CD8-positive, alpha-beta memory T cell (primary cell): ENCODE data around the gene CD93. TPM values are rescaled to one million over a fixed set of nuclear protein-coding genes. Genes with fewer than 3 reads are reported as not detected.
A peak's percentile ranks its signal among the peaks of the same experiment; 100 is the strongest.

Source experiments
- CTCF ChIA-PET: fragments of 350-600 bp; sonication (Branson Sonifier 250); formaldehyde crosslinking; loops from one replicate; lab custom pipeline; 2021; ENCODE audit warnings: antibody characterized with exemption; lab: Charles Lee
- POLR2A ChIA-PET: fragments of 350-600 bp; sonication (Branson Sonifier 250); formaldehyde crosslinking; loops from one replicate; lab custom pipeline; 2021; ENCODE audit warnings: antibody characterized with exemption; lab: Charles Lee
- DNase-seq, 5 donors: peaks; one replicate each; pipeline versions ENCODE4 v3.0.0 to v3.0.0-alpha.2; 2020 to 2022; ENCODE audit warnings: mixed read lengths in 1 of 5
- H3K27ac ChIP-seq: one replicate; pipeline ENCODE4 v1.7.0; 2013; ENCODE audit warnings: low read depth, mild to moderate bottlenecking, low read length, moderate library complexity
- H3K27me3 ChIP-seq: 2 replicates; pipeline ENCODE4 v1.7.0; 2013; ENCODE audit warnings: low read length, mild to moderate bottlenecking; ENCODE audit not compliant: insufficient read depth, poor library complexity, severe bottlenecking
- H3K36me3 ChIP-seq: 2 replicates; pipeline ENCODE4 v1.7.0; 2013; ENCODE audit warnings: mild to moderate bottlenecking, low read length, moderate library complexity; ENCODE audit not compliant: insufficient read depth
- H3K4me1 ChIP-seq: 2 replicates; pipeline ENCODE4 v1.7.0; 2013; ENCODE audit warnings: mild to moderate bottlenecking, low read length, moderate library complexity; ENCODE audit not compliant: insufficient read depth
- H3K4me3 ChIP-seq: 2 replicates; pipeline ENCODE4 v1.7.0; 2013; ENCODE audit warnings: mild to moderate bottlenecking, low read length
- H3K9me3 ChIP-seq: 2 replicates; pipeline ENCODE4 v1.7.0; 2013; ENCODE audit warnings: mild to moderate bottlenecking, low read length
- H3K27ac Mint-ChIP-seq, 8 donors: one replicate each; pipeline ENCODE4 v1.8.0; 2020 to 2021; ENCODE audit warnings: mixed read lengths in 8 of 8, mild to moderate bottlenecking in 6 of 8, inconsistent platforms in 3 of 8, moderate library complexity in 3 of 8
- H3K27me3 Mint-ChIP-seq, 2 donors: one replicate each; pipeline ENCODE4 v1.8.0; 2020 to 2021; ENCODE audit warnings: mixed read lengths in 2 of 2, mild to moderate bottlenecking in 1 of 2, moderate library complexity in 1 of 2
- H3K36me3 Mint-ChIP-seq, 3 donors: one replicate each; pipeline ENCODE4 v1.8.0; 2020 to 2021; ENCODE audit warnings: mixed read lengths in 3 of 3, inconsistent platforms in 1 of 3, mild to moderate bottlenecking in 1 of 3
- H3K4me1 Mint-ChIP-seq, 3 donors: one replicate each; pipeline ENCODE4 v1.8.0; 2020 to 2021; ENCODE audit warnings: mixed read lengths in 3 of 3, inconsistent platforms in 1 of 3, mild to moderate bottlenecking in 1 of 3
- H3K4me3 Mint-ChIP-seq, 7 donors: one replicate each; pipeline ENCODE4 v1.8.0; 2020 to 2021; ENCODE audit warnings: mixed read lengths in 7 of 7, mild to moderate bottlenecking in 6 of 7, moderate library complexity in 4 of 7, inconsistent platforms in 2 of 7
- H3K9me3 Mint-ChIP-seq, 5 donors: one replicate each; pipeline ENCODE4 v1.8.0; 2020 to 2022; ENCODE audit warnings: mixed read lengths in 5 of 5, mild to moderate bottlenecking in 3 of 5, moderate library complexity in 2 of 5, inconsistent platforms in 1 of 5
- polyA plus RNA-seq: library from polyadenylated mRNA; unstranded; fragments of 300-500 nt; fragmentation: Illumina TruSeq; gene quantifications from one replicate; pipeline ENCODE4 v1.2.3, GENCODE V29; 2021
- total RNA-seq, 2 experiments: library from RNA; stranded (reverse); gene quantifications; one replicate each; pipeline ENCODE4 v1.2.3, GENCODE V29; 2021

Gene CD93
- total and polyA plus RNA-seq, 3 experiments from 2014 or later: 0.02 to 0.53 (median 0.50) TPM

DNA sequence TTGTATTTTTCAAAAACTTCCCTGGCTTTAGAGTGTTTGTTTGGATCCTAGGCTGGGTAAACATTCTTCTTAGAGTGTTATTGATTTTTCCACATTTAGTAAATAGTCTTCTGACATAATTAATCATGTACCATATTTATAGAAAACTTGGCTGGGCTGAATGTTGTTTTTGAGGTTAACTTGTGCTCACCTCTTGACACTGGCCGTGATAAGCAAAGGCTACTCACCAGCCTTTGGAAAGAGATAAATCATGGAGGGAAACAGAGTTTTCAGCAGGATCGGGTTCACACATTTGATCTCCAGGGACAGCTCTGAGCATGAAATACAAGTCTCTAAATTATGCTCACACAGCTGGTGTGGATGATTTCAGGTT, 6.2 kb upstream of the CD93 start:
- Histone ChIP-seq H3K4me3 (no peak overlapping the region), H3K27ac (no peak overlapping the region), H3K4me1 (no peaks in the 10 kb centered on the region), H3K36me3 (no peaks in the 10 kb centered on the region), H3K9me3 (no peaks in the 10 kb centered on the region), H3K27me3 (no peaks in the 10 kb centered on the region)
- no peak for DNase-seq
- Mint-ChIP-seq H3K9me3 (no peaks in the 10 kb centered on the region), H3K27ac (no peak overlapping the region), H3K27me3 (peaks cover 5 to 6% of the 10 kb centered on the region in 2 donors), H3K4me3 (no peak overlapping the region), H3K4me1 (peaks cover 0 to 2% (median 0%) of the 10 kb centered on the region in 3 donors), H3K36me3 (no peaks in the 10 kb centered on the region)
- POLR2A ChIA-PET: no interaction called here
- CTCF ChIA-PET: no interaction called here

DNA sequence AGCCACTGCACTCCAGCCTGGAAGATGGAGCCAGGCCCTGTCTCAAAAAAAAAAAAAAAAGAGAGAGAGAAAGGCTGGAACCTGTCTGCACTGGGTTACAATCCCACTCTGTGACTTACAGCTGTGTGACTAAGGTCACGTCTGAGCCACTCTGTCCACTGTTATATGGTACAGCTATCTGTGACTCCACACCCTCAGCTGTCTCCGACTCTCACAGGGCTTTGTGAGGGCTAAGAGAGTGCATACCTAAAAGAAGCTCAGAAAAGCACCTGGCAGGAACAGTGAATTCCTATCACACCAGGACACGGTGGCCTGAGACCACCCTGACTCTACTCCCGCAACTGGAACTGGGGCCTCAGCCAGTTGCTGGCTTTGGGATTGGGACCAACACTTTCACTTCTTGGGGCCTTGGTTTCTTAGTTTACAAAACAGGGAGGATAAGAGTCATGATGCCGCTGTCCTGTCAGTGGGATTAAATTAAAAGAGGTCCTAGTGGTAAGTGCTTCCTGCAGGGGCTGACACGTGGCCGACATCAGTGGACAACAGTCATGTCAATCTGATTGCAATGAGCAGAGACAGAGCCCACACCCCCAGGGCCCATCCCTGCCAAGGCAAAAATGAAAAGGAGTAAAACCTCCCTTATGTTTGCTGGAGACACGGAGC, 5.7 kb upstream of the CD93 start:
- Mint-ChIP-seq H3K4me1 (peaks cover 0 to 5% (median 2%) of the 10 kb centered on the region in 3 donors), H3K9me3 (no peaks in the 10 kb centered on the region), H3K27ac (no peak overlapping the region), H3K27me3 (peaks cover 5 to 7% of the 10 kb centered on the region in 2 donors), H3K36me3 (no peaks in the 10 kb centered on the region), H3K4me3 (no peak overlapping the region)
- CTCF ChIA-PET: no interaction called here
- POLR2A ChIA-PET: no interaction called here
- no peak overlapping the region for H3K4me3 ChIP-seq
- H3K36me3 ChIP-seq: no peaks in the 10 kb centered on the region
- H3K27ac ChIP-seq: peak overlapping the region; percentile 9
- no peak for DNase-seq
- no peaks in the 10 kb centered on the region for H3K27me3 ChIP-seq
- H3K9me3 ChIP-seq: no peaks in the 10 kb centered on the region
- no peaks in the 10 kb centered on the region for H3K4me1 ChIP-seq

DNA sequence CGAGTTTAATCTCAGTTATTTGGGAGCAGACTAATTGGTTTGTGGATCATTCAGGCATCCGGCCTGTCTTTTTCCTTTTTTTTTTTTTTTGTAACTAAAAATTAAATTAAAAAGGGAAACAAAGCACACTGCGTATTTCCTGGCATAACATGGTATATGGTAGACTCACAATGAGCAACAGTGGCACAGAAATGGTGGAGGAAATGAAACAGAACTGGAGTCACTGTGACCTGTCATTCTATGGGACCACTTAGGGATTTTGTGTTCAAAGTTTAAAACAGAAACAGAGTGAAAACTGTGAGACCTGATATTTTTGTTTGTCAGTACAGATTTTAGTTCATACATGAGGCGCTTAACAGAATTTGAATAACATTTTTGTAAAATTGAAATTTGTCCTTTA, 4.8 kb upstream of the CD93 start:
- no peak overlapping the region for H3K27ac ChIP-seq
- Mint-ChIP-seq H3K4me3 (no peak overlapping the region), H3K27ac (no peak overlapping the region), H3K27me3 (peaks cover 4 to 13% of the 10 kb centered on the region in 2 donors), H3K36me3 (no peaks in the 10 kb centered on the region), H3K4me1 (peaks cover 6 to 13% (median 8%) of the 10 kb centered on the region in 3 donors), H3K9me3 (no peaks in the 10 kb centered on the region)
- no peaks in the 10 kb centered on the region for H3K36me3 ChIP-seq
- H3K9me3 ChIP-seq: no peaks in the 10 kb centered on the region
- ChIA-PET CTCF (no interaction called here), POLR2A (no interaction called here)
- H3K4me3 ChIP-seq: no peak overlapping the region
- no peaks in the 10 kb centered on the region for H3K4me1 ChIP-seq
- no peaks in the 10 kb centered on the region for H3K27me3 ChIP-seq
- no peak for DNase-seq

DNA sequence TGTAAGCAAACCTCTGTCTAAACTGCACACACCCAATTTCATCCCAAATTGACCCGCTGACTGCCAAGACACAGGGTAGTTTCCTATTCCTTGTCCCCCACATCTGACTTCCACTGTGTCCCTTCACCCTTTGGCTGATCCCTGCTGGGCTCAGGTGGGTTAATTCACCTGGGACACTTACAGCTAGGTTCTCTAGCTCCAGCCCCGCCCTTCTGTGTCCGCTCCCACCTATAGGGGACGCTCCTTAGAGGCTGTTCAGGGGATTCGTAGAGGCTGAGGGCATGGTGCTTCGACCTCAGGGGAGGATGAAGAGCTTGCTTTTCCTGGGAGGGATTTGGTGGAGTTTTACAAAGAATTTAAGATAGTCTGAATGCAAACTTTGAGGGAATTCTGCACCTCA, 4.0 kb upstream of the CD93 start:
- Histone ChIP-seq H3K36me3 (no peaks in the 10 kb centered on the region), H3K27me3 (no peaks in the 10 kb centered on the region), H3K4me3 (no peak overlapping the region), H3K9me3 (no peaks in the 10 kb centered on the region), H3K27ac (no peak overlapping the region), H3K4me1 (no peaks in the 10 kb centered on the region)
- ChIA-PET POLR2A (interaction anchor here (0.6 kb wide), 1 partner anchor 16 kb away, joined by 3 read pairs; no protein-coding TSS in a partner anchor), CTCF (no interaction called here)
- H3K36me3 Mint-ChIP-seq: no peaks in the 10 kb centered on the region
- peaks cover 6 to 13% (median 8%) of the 10 kb centered on the region in 3 donors for H3K4me1 Mint-ChIP-seq
- DNase-seq: no peak
- peaks cover 3 to 13% of the 10 kb centered on the region in 2 donors for H3K27me3 Mint-ChIP-seq
- no peak overlapping the region for H3K27ac Mint-ChIP-seq
- no peaks in the 10 kb centered on the region for H3K9me3 Mint-ChIP-seq
- no peak overlapping the region for H3K4me3 Mint-ChIP-seq

DNA sequence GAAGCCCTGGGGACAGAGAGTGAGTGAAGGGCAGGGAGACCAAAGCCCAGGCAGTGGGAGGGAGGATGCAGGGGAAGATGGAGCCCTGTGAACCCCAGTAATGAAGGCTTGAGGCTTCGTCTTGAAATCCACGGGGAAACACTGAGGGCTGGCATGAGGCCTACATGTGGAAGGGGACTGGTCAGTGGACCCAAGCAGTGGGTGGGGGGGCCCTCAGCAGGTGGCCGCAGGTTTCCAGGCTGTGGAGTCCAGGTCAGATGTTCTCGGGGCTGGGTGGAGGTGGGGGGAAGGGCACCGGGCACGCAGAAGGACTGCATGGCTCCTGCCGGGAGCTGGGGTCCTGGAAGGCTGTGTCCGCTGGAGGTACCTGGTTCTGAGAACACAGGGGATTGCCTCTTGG, 2.7 kb upstream of the CD93 start:
- Histone ChIP-seq H3K36me3 (no peaks in the 10 kb centered on the region), H3K27me3 (no peaks in the 10 kb centered on the region), H3K27ac (no peak overlapping the region), H3K4me1 (no peaks in the 10 kb centered on the region), H3K4me3 (no peak overlapping the region), H3K9me3 (no peaks in the 10 kb centered on the region)
- H3K4me3 Mint-ChIP-seq: no peak overlapping the region
- CTCF ChIA-PET: no interaction called here
- POLR2A ChIA-PET: no interaction called here
- H3K4me1 Mint-ChIP-seq: peaks cover 6 to 13% (median 8%) of the 10 kb centered on the region in 3 donors
- peaks cover 3 to 13% of the 10 kb centered on the region in 2 donors for H3K27me3 Mint-ChIP-seq
- no peak overlapping the region for H3K27ac Mint-ChIP-seq
- DNase-seq: no peak
- no peaks in the 10 kb centered on the region for H3K9me3 Mint-ChIP-seq
- H3K36me3 Mint-ChIP-seq: no peaks in the 10 kb centered on the region

DNA sequence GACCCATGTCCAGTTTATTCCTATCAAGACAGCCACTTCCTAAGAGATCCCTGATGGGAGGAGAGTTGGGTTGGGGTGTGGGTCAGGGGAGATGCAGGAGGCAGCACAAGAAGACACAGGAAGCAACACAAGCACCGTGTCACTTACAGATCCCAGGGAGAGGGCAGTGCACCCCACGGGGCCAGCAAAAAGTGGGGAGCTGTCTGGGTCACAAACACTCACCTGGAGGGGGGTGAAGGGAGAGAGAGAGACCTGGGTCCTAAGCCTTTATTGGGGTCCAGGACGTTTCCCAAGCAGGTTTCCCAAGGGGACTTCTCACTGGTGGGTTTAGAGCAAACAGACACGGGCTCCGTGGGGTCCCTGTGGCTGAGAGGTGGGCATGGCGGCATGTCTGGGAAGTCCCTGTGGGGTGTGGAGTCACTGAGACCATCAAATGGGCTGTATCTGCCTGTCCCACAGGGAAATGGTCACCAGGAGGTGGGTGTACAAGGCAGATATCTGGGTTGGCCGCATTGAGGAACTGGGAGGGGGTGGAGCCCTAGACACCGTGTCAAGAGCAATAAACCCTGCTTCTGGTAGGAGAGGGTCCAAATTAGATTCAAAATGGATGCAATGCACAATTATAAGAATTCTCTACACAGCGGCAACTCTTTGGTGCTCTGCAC, 1.6 kb upstream of the CD93 start:
- no peaks in the 10 kb centered on the region for H3K9me3 Mint-ChIP-seq
- peak overlapping the region in 1 of 8 donors; percentile 8 for H3K27ac Mint-ChIP-seq
- H3K4me1 ChIP-seq: no peaks in the 10 kb centered on the region
- ChIA-PET POLR2A (no interaction called here), CTCF (no interaction called here)
- peaks cover 10 to 18% (median 12%) of the 10 kb centered on the region in 3 donors for H3K4me1 Mint-ChIP-seq
- H3K36me3 ChIP-seq: no peaks in the 10 kb centered on the region
- no peak overlapping the region for H3K27ac ChIP-seq
- H3K4me3 ChIP-seq: no peak overlapping the region
- no peaks in the 10 kb centered on the region for H3K9me3 ChIP-seq
- DNase-seq: no peak
- no peaks in the 10 kb centered on the region for H3K27me3 ChIP-seq
- peaks cover 3 to 13% of the 10 kb centered on the region in 2 donors for H3K27me3 Mint-ChIP-seq
- no peak overlapping the region for H3K4me3 Mint-ChIP-seq
- no peaks in the 10 kb centered on the region for H3K36me3 Mint-ChIP-seq

DNA sequence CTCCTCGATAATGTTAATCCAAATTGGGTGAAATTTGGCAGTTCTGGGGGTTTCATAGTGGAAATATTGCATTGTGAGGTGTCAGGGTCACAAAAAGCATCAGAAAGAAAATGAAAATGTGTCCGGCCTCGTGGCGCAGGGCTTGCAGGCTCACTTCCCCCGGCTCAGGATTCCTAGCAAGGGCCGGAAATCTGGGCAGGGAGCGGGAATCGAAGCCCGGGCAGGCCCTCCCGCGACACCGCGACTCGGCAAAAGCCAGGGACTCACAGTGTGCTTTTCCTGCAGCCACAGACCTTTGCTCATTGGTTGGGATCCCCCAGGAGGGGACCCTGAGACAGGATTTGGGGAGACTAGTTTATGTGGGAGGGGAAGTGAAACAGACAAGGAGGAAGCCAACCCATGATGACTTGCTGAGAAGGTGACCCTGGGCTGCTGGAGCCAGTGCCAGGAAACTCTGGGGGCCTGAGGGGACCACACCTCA, 847 bp upstream of the CD93 start:
- no peaks in the 10 kb centered on the region for H3K27me3 ChIP-seq
- H3K4me3 Mint-ChIP-seq: peak overlapping the region in 1 of 7 donors; percentile 35
- DNase-seq: no peak
- H3K36me3 ChIP-seq: no peaks in the 10 kb centered on the region
- H3K4me1 ChIP-seq: no peaks in the 10 kb centered on the region
- H3K9me3 ChIP-seq: no peaks in the 10 kb centered on the region
- H3K27ac Mint-ChIP-seq: no peak overlapping the region
- peaks cover 2 to 13% of the 10 kb centered on the region in 2 donors for H3K27me3 Mint-ChIP-seq
- CTCF ChIA-PET: no interaction called here
- no peaks in the 10 kb centered on the region for H3K36me3 Mint-ChIP-seq
- H3K27ac ChIP-seq: no peak overlapping the region
- H3K4me3 ChIP-seq: no peak overlapping the region
- no peaks in the 10 kb centered on the region for H3K9me3 Mint-ChIP-seq
- POLR2A ChIA-PET: no interaction called here
- peaks cover 10 to 22% (median 12%) of the 10 kb centered on the region in 3 donors for H3K4me1 Mint-ChIP-seq

DNA sequence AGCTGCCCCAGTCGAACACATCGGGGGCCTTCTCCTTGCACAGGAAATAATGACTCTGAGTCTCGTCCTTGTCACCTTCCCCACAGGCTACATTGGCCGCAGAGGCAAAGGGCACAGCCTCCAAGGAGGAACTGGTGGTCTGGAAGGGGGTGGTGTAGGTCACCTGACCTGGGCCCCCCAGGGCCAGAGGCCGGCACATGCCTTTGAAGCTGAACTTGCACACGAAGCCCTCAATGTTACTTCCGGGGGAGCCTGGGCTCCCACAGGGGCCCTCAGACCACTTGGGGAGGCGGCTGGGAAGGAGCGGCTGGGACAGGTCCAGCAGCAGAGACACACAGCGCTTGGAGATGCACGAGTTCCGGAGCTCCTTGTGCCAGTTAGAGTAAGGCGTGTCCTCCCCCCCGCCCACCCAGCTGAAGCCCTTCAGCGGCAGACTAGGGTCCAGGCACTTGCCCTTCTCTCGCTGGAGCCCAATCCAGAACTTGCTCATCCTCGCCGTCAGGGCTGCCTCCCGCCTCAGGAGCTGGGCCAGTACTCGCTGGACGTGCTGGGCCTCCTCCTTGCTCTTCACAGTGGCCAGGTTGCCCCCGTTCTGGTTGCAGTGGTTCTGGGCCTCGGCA, 578 bp downstream of the CD93 start:
- POLR2A ChIA-PET: no interaction called here
- H3K27me3 ChIP-seq: no peaks in the 10 kb centered on the region
- Mint-ChIP-seq H3K4me3 (peak overlapping the region in 4 of 7 donors; percentile 15 to 77 (median 42)), H3K27ac (no peak overlapping the region), H3K9me3 (no peaks in the 10 kb centered on the region), H3K36me3 (no peaks in the 10 kb centered on the region), H3K27me3 (peaks cover 2 to 13% of the 10 kb centered on the region in 2 donors), H3K4me1 (peaks cover 10 to 23% (median 12%) of the 10 kb centered on the region in 3 donors)
- CTCF ChIA-PET: no interaction called here
- H3K27ac ChIP-seq: no peak overlapping the region
- no peak for DNase-seq
- no peak overlapping the region for H3K4me3 ChIP-seq
- no peaks in the 10 kb centered on the region for H3K9me3 ChIP-seq
- no peaks in the 10 kb centered on the region for H3K4me1 ChIP-seq
- H3K36me3 ChIP-seq: no peaks in the 10 kb centered on the region
